ENCODE measurements around the gene CSNK2A1.

Gene CSNK2A1

DNA sequence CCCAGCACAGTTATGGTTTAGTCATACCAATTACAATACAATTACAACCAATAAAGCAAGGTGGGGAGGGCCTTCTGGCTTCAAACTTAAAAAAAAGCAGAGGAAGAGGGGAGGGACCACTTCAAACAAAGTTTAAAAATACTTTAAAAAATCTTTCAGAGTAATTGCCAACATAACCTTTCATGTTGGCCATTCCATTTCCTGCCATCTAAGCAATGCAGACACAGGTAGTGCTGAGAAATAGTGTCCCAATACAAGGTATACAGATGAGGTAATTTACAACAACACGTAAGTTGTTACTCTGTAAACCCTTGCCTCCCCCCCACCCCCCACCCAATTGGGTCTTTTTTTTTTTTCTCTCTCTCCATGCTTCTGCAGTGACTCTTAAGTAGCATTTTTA, 62.4 kb downstream of the CSNK2A1 start:
- H3K9me3 ChIP-seq (replicated peaks; ENCODE audit: insufficient read depth, low read length), result no peaks in the 10 kb centered on the region
- DNase-seq, result no peak
- H3K79me2 ChIP-seq (ENCODE audit: low read length), result no peaks in the 10 kb centered on the region
- H3K9me2 ChIP-seq (replicated peaks; ENCODE audit: insufficient read depth, low read length), result no peaks in the 10 kb centered on the region
- no peak overlapping the region for H2AFZ ChIP-seq (ENCODE audit: low read length)
- no peak overlapping the region for H3K4me3 ChIP-seq (ENCODE audit: low read length)
- H3K36me3 ChIP-seq (replicated peaks; ENCODE audit: insufficient read depth, low read length), result 0 out of 2 replicates have a peak, but pooled peaks cover 6% of the 10 kb centered on the region
- H3K27me3 ChIP-seq (replicated peaks; ENCODE audit: insufficient read depth, low read length), result no peaks in the 10 kb centered on the region
- 0 out of 2 replicates have a peak, but pooled peaks cover 10% of the 10 kb centered on the region for H3F3A ChIP-seq (ENCODE audit: insufficient read depth, low read length)
- H3K4me2 ChIP-seq (ENCODE audit: low read depth, low read length), result no peak overlapping the region
- H3K27ac ChIP-seq (ENCODE audit: low read length), result no peak overlapping the region
- no peak overlapping the region for H3K9ac ChIP-seq (ENCODE audit: low read length)
- TF ChIP-seq, protein P1, sequence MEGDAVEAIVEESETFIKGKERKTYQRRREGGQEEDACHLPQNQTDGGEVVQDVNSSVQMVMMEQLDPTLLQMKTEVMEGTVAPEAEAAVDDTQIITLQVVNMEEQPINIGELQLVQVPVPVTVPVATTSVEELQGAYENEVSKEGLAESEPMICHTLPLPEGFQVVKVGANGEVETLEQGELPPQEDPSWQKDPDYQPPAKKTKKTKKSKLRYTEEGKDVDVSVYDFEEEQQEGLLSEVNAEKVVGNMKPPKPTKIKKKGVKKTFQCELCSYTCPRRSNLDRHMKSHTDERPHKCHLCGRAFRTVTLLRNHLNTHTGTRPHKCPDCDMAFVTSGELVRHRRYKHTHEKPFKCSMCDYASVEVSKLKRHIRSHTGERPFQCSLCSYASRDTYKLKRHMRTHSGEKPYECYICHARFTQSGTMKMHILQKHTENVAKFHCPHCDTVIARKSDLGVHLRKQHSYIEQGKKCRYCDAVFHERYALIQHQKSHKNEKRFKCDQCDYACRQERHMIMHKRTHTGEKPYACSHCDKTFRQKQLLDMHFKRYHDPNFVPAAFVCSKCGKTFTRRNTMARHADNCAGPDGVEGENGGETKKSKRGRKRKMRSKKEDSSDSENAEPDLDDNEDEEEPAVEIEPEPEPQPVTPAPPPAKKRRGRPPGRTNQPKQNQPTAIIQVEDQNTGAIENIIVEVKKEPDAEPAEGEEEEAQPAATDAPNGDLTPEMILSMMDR (IDR thresholded peaks at IDR 0.05; ENCODE audit: low read length), result no peak
- TF ChIP-seq EZH2phosphoT487 (IDR thresholded peaks at IDR 0.05; ENCODE audit: low read length), result no peak
- no peak for TF ChIP-seq EZH2 (optimal IDR thresholded peaks at IDR 0.05; ENCODE audit: low read depth, low read length)
- H3K4me1 ChIP-seq (ENCODE audit: low read length), result no peaks in the 10 kb centered on the region
- 0 out of 2 replicates have a peak, but pooled peaks cover 3% of the 10 kb centered on the region for H4K20me1 ChIP-seq (ENCODE audit: insufficient read depth, low read length)

DNA sequence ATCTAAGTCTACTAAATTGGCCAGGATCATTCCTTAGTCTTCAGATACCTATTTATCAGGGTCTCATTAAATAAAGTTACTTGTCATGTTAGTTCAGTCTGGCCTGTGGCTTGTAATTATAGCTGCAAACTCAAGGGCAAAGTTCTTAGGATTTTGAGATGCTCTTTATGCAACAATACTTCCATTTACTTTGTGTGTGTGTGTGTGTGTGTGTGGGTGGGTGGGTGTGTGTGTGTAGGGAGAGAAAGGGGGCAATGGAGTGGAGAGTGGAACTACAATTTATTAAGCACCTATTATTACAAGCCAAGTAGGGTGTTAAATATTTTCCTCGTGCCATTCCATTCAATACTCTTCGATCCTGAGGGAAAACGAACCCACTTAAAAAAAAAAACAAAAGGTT, 63.5 kb downstream of the CSNK2A1 start:
- Histone ChIP-seq H3K4me1 (ENCODE audit: low read length) (no peaks in the 10 kb centered on the region), H3K79me2 (ENCODE audit: low read length) (no peaks in the 10 kb centered on the region), H3K9me2 (replicated peaks; ENCODE audit: insufficient read depth, low read length) (no peaks in the 10 kb centered on the region), H3K4me3 (ENCODE audit: low read length) (no peak overlapping the region), H3K27ac (ENCODE audit: low read length) (no peak overlapping the region), H4K20me1 (ENCODE audit: insufficient read depth, low read length) (0 out of 2 replicates have a peak, but pooled peaks cover 3% of the 10 kb centered on the region), H3K4me2 (ENCODE audit: low read depth, low read length) (no peak overlapping the region), H3K9me3 (replicated peaks; ENCODE audit: insufficient read depth, low read length) (no peaks in the 10 kb centered on the region), H3K9ac (ENCODE audit: low read length) (no peak overlapping the region), H3K36me3 (replicated peaks; ENCODE audit: insufficient read depth, low read length) (0 out of 2 replicates have a peak, but pooled peaks cover 2% of the 10 kb centered on the region), H3K27me3 (replicated peaks; ENCODE audit: insufficient read depth, low read length) (no peaks in the 10 kb centered on the region), H2AFZ (ENCODE audit: low read length) (no peak overlapping the region), H3F3A (ENCODE audit: insufficient read depth, low read length) (0 out of 2 replicates have a peak, but pooled peaks cover 10% of the 10 kb centered on the region)
- no peak for DNase-seq
- TF ChIP-seq, protein P1 (IDR thresholded peaks at IDR 0.05; ENCODE audit: low read length), result no peak
- no peak for TF ChIP-seq EZH2 (optimal IDR thresholded peaks at IDR 0.05; ENCODE audit: low read depth, low read length)
- no peak for TF ChIP-seq EZH2phosphoT487 (IDR thresholded peaks at IDR 0.05; ENCODE audit: low read length)

DNA sequence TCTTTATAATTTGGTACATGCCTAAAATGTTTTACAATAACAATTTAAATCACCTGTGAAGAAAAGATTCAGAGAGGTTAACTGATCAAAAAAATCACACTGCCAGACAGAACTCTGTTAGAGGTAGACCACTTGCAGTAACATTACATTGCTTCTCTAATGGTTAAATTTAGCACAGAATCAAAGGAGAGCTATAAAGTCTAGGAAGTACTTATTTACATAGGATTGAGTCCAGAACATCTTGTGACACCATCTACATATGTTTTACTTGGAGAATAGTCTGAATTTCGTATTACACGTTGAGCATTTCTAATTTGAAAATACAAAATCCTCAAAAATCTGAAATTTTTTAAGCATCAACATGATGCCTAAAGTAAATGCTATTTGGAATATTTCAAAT, 64.1 kb downstream of the CSNK2A1 start:
- 0 out of 2 replicates have a peak, but pooled peaks cover 2% of the 10 kb centered on the region for H3K36me3 ChIP-seq (replicated peaks; ENCODE audit: insufficient read depth, low read length)
- DNase-seq, result no peak
- no peaks in the 10 kb centered on the region for H3K9me2 ChIP-seq (replicated peaks; ENCODE audit: insufficient read depth, low read length)
- H3K79me2 ChIP-seq (ENCODE audit: low read length), result no peaks in the 10 kb centered on the region
- H3F3A ChIP-seq (ENCODE audit: insufficient read depth, low read length), result 0 out of 2 replicates have a peak, but pooled peaks cover 10% of the 10 kb centered on the region
- no peak overlapping the region for H3K4me2 ChIP-seq (ENCODE audit: low read depth, low read length)
- H3K27ac ChIP-seq (ENCODE audit: low read length), result no peak overlapping the region
- H3K9ac ChIP-seq (ENCODE audit: low read length), result no peak overlapping the region
- no peak for TF ChIP-seq EZH2phosphoT487 (IDR thresholded peaks at IDR 0.05; ENCODE audit: low read length)
- TF ChIP-seq, protein P1 (IDR thresholded peaks at IDR 0.05; ENCODE audit: low read length), result no peak
- no peak for TF ChIP-seq EZH2 (optimal IDR thresholded peaks at IDR 0.05; ENCODE audit: low read depth, low read length)
- no peak overlapping the region for H3K4me3 ChIP-seq (ENCODE audit: low read length)
- no peaks in the 10 kb centered on the region for H3K9me3 ChIP-seq (replicated peaks; ENCODE audit: insufficient read depth, low read length)
- H3K27me3 ChIP-seq (replicated peaks; ENCODE audit: insufficient read depth, low read length), result no peaks in the 10 kb centered on the region
- 0 out of 2 replicates have a peak, but pooled peaks cover 3% of the 10 kb centered on the region for H4K20me1 ChIP-seq (ENCODE audit: insufficient read depth, low read length)
- H3K4me1 ChIP-seq (ENCODE audit: low read length), result no peaks in the 10 kb centered on the region
- no peak overlapping the region for H2AFZ ChIP-seq (ENCODE audit: low read length)

Data from MM.1S (cell line).